H1 (cell line): ENCODE data around the gene OPN3. TPM values are rescaled to one million over a fixed set of nuclear protein-coding genes. Genes with fewer than 3 reads are reported as not detected.

Experiments
- CBX5 ChIP-seq: fragments of 300-800, 300-1000 bp; sonication (generic); IDR thresholded peaks from 2 replicates; pipeline ENCODE4 v1.7.1; 2016; ENCODE audit warnings: antibody characterized with exemption, low read length, low read depth
- HDAC2 ChIP-seq, 2 experiments: fragments of 300-600 bp in 1 of 2; sonication (generic) in 1 of 2; IDR thresholded peaks; 2 replicates each; pipeline ENCODE4 v1.6.1; 2011 to 2012; ENCODE audit warnings: low read depth in 2 of 2, low read length in 2 of 2, mild to moderate bottlenecking in 2 of 2, moderate library complexity in 2 of 2, borderline replicate concordance in 1 of 2, inconsistent platforms in 1 of 2
- KDM4A ChIP-seq: IDR thresholded peaks from one replicate; pipeline ENCODE4 v1.7.1; 2012; ENCODE audit warnings: low read depth, mild to moderate bottlenecking, moderate library complexity, low read length, inconsistent platforms; ENCODE audit not compliant: severe bottlenecking
- SIRT6 ChIP-seq: IDR thresholded peaks from one replicate; pipeline ENCODE4 v1.7.1; 2012; ENCODE audit warnings: low read length, inconsistent platforms
- TAF7 ChIP-seq: optimal IDR thresholded peaks from 2 replicates; pipeline ENCODE3; 2011; ENCODE audit warnings: low read depth, mild to moderate bottlenecking, inconsistent platforms, low read length, moderate library complexity, borderline replicate concordance
- polyA plus RNA-seq, 7 experiments: library from polyadenylated mRNA; depleted of rRNA in 3 of 7; stranded (reverse) in 5 of 7; unstranded in 2 of 7; fragments of >200 nt in 5 of 7; fragments of 200-250 nt in 2 of 7; gene quantifications; 1 replicate in 5 of 7; 2 replicates in 1 of 7; 4 replicates in 1 of 7; pipeline versions ENCODE4 v1.2.1 to v1.2.3, GENCODE V29; 2011 to 2013; ENCODE audit warnings: missing spikeins in 2 of 7, mixed read lengths in 2 of 7
- total RNA-seq: library from RNA; stranded (reverse); fragmentation: NEBNext Ultra II Directional; extraction: Animal tissue kit (Norgen Biotek cat#: 25700); gene quantifications from 2 replicates; pipeline ENCODE4 v1.2.1, GENCODE V29; 2021

Gene OPN3
- total and polyA plus RNA-seq, 2 of the 8 experiments (the other 6 are each of a cell fraction or from before 2014, with no cell fraction given) = 8.8 to 19.4 TPM

- no peak for TF ChIP-seq TAF7
- TF ChIP-seq HDAC2 (IDR thresholded peaks at IDR 0.05; ENCODE audit: borderline replicate concordance in 1 of 2, low read depth in 2 of 2, low read length in 2 of 2) = no peak
- TF ChIP-seq CBX5 = no peak
- TF ChIP-seq SIRT6 = no peak
- no peak for TF ChIP-seq KDM4A
Observed at GRCh38 chr1:241644259-241644658, 4.1 kb upstream of the OPN3 start (continued).
